Measurements from ENCODE around the gene DNPH1. TPM values are rescaled to one million over a fixed set of nuclear protein-coding genes. Genes with fewer than 3 reads are reported as not detected.
A peak's percentile ranks its signal among the peaks of the same experiment; 100 is the strongest.

DNPH1 gene
- total and polyA plus RNA-seq, 9 of the 15 experiments (the other 6 are each of a cell fraction or from before 2014, with no cell fraction given): 7.3 to 300 (median 68.7) TPM

DNA sequence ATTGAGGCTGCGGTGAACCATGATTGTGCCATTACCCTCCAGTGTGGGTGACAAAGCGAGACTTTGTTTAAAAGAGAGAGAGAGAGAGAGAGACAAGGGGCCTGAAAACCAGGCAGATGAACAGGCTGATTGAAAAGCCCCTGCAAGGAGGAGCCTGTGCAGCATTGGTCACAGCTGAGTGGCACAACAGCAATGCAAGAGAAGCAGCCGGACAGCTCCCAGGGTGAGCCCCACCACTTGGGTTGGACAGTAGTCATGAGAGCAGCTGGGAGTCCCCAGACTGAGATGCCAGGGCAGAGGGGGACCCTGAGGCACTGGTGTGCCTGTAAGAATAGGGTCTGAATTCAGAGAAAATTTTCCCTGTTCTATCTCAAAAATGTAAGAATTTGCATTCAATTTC lies 10.2 kb downstream of the DNPH1 start:
- TF ChIP-seq ZNF830 (CRISPR knock-in tag; IDR thresholded peaks at IDR 0.05) (no peak), NONO (IDR thresholded peaks at IDR 0.05; ENCODE audit: low read depth in 2 of 2, low read length in 1 of 2) (no peak), PYGO2 (tag; IDR thresholded peaks at IDR 0.05) (no peak), FUS (optimal IDR thresholded peaks at IDR 0.05; ENCODE audit: low read depth, low read length) (no peak), ARHGAP35 (IDR thresholded peaks at IDR 0.05; ENCODE audit: partially characterized antibody) (no peak), NFRKB (IDR thresholded peaks at IDR 0.05; ENCODE audit: low read depth) (no peak)
- TF ChIP-seq, protein P1, sequence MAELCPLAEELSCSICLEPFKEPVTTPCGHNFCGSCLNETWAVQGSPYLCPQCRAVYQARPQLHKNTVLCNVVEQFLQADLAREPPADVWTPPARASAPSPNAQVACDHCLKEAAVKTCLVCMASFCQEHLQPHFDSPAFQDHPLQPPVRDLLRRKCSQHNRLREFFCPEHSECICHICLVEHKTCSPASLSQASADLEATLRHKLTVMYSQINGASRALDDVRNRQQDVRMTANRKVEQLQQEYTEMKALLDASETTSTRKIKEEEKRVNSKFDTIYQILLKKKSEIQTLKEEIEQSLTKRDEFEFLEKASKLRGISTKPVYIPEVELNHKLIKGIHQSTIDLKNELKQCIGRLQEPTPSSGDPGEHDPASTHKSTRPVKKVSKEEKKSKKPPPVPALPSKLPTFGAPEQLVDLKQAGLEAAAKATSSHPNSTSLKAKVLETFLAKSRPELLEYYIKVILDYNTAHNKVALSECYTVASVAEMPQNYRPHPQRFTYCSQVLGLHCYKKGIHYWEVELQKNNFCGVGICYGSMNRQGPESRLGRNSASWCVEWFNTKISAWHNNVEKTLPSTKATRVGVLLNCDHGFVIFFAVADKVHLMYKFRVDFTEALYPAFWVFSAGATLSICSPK (IDR thresholded peaks at IDR 0.05; ENCODE audit: borderline replicate concordance): no peak
- TF ChIP-seq, protein P2, sequence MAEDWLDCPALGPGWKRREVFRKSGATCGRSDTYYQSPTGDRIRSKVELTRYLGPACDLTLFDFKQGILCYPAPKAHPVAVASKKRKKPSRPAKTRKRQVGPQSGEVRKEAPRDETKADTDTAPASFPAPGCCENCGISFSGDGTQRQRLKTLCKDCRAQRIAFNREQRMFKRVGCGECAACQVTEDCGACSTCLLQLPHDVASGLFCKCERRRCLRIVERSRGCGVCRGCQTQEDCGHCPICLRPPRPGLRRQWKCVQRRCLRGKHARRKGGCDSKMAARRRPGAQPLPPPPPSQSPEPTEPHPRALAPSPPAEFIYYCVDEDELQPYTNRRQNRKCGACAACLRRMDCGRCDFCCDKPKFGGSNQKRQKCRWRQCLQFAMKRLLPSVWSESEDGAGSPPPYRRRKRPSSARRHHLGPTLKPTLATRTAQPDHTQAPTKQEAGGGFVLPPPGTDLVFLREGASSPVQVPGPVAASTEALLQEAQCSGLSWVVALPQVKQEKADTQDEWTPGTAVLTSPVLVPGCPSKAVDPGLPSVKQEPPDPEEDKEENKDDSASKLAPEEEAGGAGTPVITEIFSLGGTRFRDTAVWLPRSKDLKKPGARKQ (CRISPR knock-in tag; IDR thresholded peaks at IDR 0.05): no peak
- TF ChIP-seq, protein P3, sequence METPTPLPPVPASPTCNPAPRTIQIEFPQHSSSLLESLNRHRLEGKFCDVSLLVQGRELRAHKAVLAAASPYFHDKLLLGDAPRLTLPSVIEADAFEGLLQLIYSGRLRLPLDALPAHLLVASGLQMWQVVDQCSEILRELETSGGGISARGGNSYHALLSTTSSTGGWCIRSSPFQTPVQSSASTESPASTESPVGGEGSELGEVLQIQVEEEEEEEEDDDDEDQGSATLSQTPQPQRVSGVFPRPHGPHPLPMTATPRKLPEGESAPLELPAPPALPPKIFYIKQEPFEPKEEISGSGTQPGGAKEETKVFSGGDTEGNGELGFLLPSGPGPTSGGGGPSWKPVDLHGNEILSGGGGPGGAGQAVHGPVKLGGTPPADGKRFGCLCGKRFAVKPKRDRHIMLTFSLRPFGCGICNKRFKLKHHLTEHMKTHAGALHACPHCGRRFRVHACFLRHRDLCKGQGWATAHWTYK (CRISPR knock-in tag; IDR thresholded peaks at IDR 0.05): no peak
- TF ChIP-seq, protein P4, sequence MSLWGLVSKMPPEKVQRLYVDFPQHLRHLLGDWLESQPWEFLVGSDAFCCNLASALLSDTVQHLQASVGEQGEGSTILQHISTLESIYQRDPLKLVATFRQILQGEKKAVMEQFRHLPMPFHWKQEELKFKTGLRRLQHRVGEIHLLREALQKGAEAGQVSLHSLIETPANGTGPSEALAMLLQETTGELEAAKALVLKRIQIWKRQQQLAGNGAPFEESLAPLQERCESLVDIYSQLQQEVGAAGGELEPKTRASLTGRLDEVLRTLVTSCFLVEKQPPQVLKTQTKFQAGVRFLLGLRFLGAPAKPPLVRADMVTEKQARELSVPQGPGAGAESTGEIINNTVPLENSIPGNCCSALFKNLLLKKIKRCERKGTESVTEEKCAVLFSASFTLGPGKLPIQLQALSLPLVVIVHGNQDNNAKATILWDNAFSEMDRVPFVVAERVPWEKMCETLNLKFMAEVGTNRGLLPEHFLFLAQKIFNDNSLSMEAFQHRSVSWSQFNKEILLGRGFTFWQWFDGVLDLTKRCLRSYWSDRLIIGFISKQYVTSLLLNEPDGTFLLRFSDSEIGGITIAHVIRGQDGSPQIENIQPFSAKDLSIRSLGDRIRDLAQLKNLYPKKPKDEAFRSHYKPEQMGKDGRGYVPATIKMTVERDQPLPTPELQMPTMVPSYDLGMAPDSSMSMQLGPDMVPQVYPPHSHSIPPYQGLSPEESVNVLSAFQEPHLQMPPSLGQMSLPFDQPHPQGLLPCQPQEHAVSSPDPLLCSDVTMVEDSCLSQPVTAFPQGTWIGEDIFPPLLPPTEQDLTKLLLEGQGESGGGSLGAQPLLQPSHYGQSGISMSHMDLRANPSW (CRISPR knock-in tag; IDR thresholded peaks at IDR 0.05): no peak
- H3K4me1 ChIP-seq (replicated peaks in 1 of 2; ENCODE audit: control insufficient read depth in 2 of 2, insufficient read depth in 2 of 2, low read length in 2 of 2): peaks cover 12 to 28% of the 10 kb centered on the region in 2 experiments; a peak in 4 of 5 replicates
- POLR2A ChIA-PET: interaction anchor here (0.6 to 10.7 kb wide), 9 partner anchors 7 to 300 kb away, joined by 4 to 118 read pairs (median 7); partner anchors contain the start of genes CUL9 and DNPH1
- FAIRE-seq: no peak
- H3K4me3 ChIP-seq: no peak overlapping the region
- no peak for DNase-seq (ENCODE audit: extremely low read depth in 1 of 4, low spot score in 3 of 4)
- H3K9me1 ChIP-seq (ENCODE audit: control insufficient read depth, insufficient read depth, low read length): no peaks in the 10 kb centered on the region
- intact Hi-C loops (cut with micrococcal nuclease): no loop called here
- no peak overlapping the region for H3K4me2 ChIP-seq (ENCODE audit: insufficient read depth, low read length)
- no peak overlapping the region for H3K27ac ChIP-seq (ENCODE audit: extremely low read depth, low read depth, low read length)
- no peak for ATAC-seq
- H3K79me2 ChIP-seq (ENCODE audit: control insufficient read depth, insufficient read depth, low read length): no peaks in the 10 kb centered on the region
- no peaks in the 10 kb centered on the region for H3K27me3 ChIP-seq (ENCODE audit: control insufficient read depth in 2 of 2, insufficient read depth in 2 of 2, low read length in 2 of 2)
- H3K36me3 ChIP-seq (ENCODE audit: control insufficient read depth, insufficient read depth, low read length): peaks cover 13% of the 10 kb centered on the region; the same call in 1 of the 3 replicates
- CTCF ChIA-PET (ENCODE audit: low intra/inter-chr PET ratio): no interaction called here
- BruUV-seq (replicated peaks): no TSS peak
- peak overlapping the region in 1 of 2 experiments; percentile 32; a peak in 1 of 4 replicates for H3K9ac ChIP-seq (ENCODE audit: insufficient read depth in 1 of 2, low read depth in 2 of 2, low read length in 2 of 2)
- 79% methylated on average over 3 of the region's 3 CpGs for WGBS (ENCODE audit: insufficient coverage, low coverage, missing lambda C conversion rate)
- no peak overlapping the region for H2AFZ ChIP-seq (ENCODE audit: low read depth, low read length)
- no peaks in the 10 kb centered on the region for H3K9me3 ChIP-seq (replicated peaks; ENCODE audit: control insufficient read depth, insufficient read depth, low read depth, low read length)
- H4K20me1 ChIP-seq (replicated peaks; ENCODE audit: control insufficient read depth, insufficient read depth, low read length): no peaks in the 10 kb centered on the region
- in situ Hi-C loops (cut with MboI): no loop called here
